ENCODE results near the gene MTURN.

MTURN gene

GRCh38 chr7:30165590-30165989 is 30.8 kb downstream of the MTURN start:
- Histone ChIP-seq H3K4me3 (ENCODE audit: low read depth, low read length) (no peak overlapping the region), H3K4me1 (ENCODE audit: control insufficient read depth, insufficient read depth, low read length) (peaks cover 37% of the 10 kb centered on the region), H3K27me3 (ENCODE audit: control insufficient read depth, insufficient read depth, low read length) (peaks cover 7% of the 10 kb centered on the region), H3K9me3 (ENCODE audit: control insufficient read depth, insufficient read depth, low read length) (no peaks in the 10 kb centered on the region), H3K36me3 (ENCODE audit: control insufficient read depth, insufficient read depth, low read length) (no peaks in the 10 kb centered on the region), H3K9ac (ENCODE audit: low read depth, low read length) (no peak overlapping the region)

GRCh38 chr7:30166155-30166840 is 31.5 kb downstream of the MTURN start:
- H3K4me1 ChIP-seq (ENCODE audit: control insufficient read depth, insufficient read depth, low read length): peaks cover 36% of the 10 kb centered on the region
- H3K27me3 ChIP-seq (ENCODE audit: control insufficient read depth, insufficient read depth, low read length): peaks cover 7% of the 10 kb centered on the region
- H3K4me3 ChIP-seq (ENCODE audit: low read depth, low read length): no peak overlapping the region
- H3K9me3 ChIP-seq (ENCODE audit: control insufficient read depth, insufficient read depth, low read length): no peaks in the 10 kb centered on the region
- no peak overlapping the region for H3K9ac ChIP-seq (ENCODE audit: low read depth, low read length)
- H3K36me3 ChIP-seq (ENCODE audit: control insufficient read depth, insufficient read depth, low read length): no peaks in the 10 kb centered on the region

GRCh38 chr7:30166841-30167235 is 32.1 kb downstream of the MTURN start:
- Histone ChIP-seq H3K9ac (ENCODE audit: low read depth, low read length) (no peak overlapping the region), H3K4me3 (ENCODE audit: low read depth, low read length) (no peak overlapping the region), H3K27me3 (ENCODE audit: control insufficient read depth, insufficient read depth, low read length) (peaks cover 8% of the 10 kb centered on the region), H3K9me3 (ENCODE audit: control insufficient read depth, insufficient read depth, low read length) (no peaks in the 10 kb centered on the region), H3K4me1 (ENCODE audit: control insufficient read depth, insufficient read depth, low read length) (peaks cover 35% of the 10 kb centered on the region), H3K36me3 (ENCODE audit: control insufficient read depth, insufficient read depth, low read length) (no peaks in the 10 kb centered on the region)

GRCh38 chr7:30167901-30168300 is 33.1 kb downstream of the MTURN start:
- peaks cover 32% of the 10 kb centered on the region for H3K4me1 ChIP-seq (ENCODE audit: control insufficient read depth, insufficient read depth, low read length)

GRCh38 chr7:30168835-30169573 is 34.2 kb downstream of the MTURN start:
- Histone ChIP-seq H3K9me3 (ENCODE audit: control insufficient read depth, insufficient read depth, low read length) (no peaks in the 10 kb centered on the region), H3K27me3 (ENCODE audit: control insufficient read depth, insufficient read depth, low read length) (peaks cover 8% of the 10 kb centered on the region), H3K36me3 (ENCODE audit: control insufficient read depth, insufficient read depth, low read length) (no peaks in the 10 kb centered on the region), H3K9ac (ENCODE audit: low read depth, low read length) (no peak overlapping the region), H3K4me3 (ENCODE audit: low read depth, low read length) (no peak overlapping the region), H3K4me1 (ENCODE audit: control insufficient read depth, insufficient read depth, low read length) (peaks cover 23% of the 10 kb centered on the region)

More at GRCh38 chr7:30167901-30168300, 33.1 kb downstream of the MTURN start:
- Histone ChIP-seq H3K9ac (ENCODE audit: low read depth, low read length) (no peak overlapping the region), H3K27me3 (ENCODE audit: control insufficient read depth, insufficient read depth, low read length) (peaks cover 8% of the 10 kb centered on the region), H3K9me3 (ENCODE audit: control insufficient read depth, insufficient read depth, low read length) (no peaks in the 10 kb centered on the region), H3K4me3 (ENCODE audit: low read depth, low read length) (no peak overlapping the region), H3K36me3 (ENCODE audit: control insufficient read depth, insufficient read depth, low read length) (no peaks in the 10 kb centered on the region)

- Histone ChIP-seq H3K4me3 (ENCODE audit: low read depth, low read length) (no peak overlapping the region), H3K4me1 (ENCODE audit: control insufficient read depth, insufficient read depth, low read length) (peaks cover 23% of the 10 kb centered on the region), H3K9me3 (ENCODE audit: control insufficient read depth, insufficient read depth, low read length) (no peaks in the 10 kb centered on the region), H3K9ac (ENCODE audit: low read depth, low read length) (no peak overlapping the region), H3K36me3 (ENCODE audit: control insufficient read depth, insufficient read depth, low read length) (no peaks in the 10 kb centered on the region), H3K27me3 (ENCODE audit: control insufficient read depth, insufficient read depth, low read length) (peaks cover 8% of the 10 kb centered on the region)
Measured at GRCh38 chr7:30169579-30169978, 34.8 kb downstream of the MTURN start.

GRCh38 chr7:30170476-30171205 is 35.9 kb downstream of the MTURN start:
- H3K4me3 ChIP-seq (ENCODE audit: low read depth, low read length): no peak overlapping the region
- no peak overlapping the region for H3K9ac ChIP-seq (ENCODE audit: low read depth, low read length)
- no peaks in the 10 kb centered on the region for H3K36me3 ChIP-seq (ENCODE audit: control insufficient read depth, insufficient read depth, low read length)
- no peaks in the 10 kb centered on the region for H3K9me3 ChIP-seq (ENCODE audit: control insufficient read depth, insufficient read depth, low read length)
- peaks cover 23% of the 10 kb centered on the region for H3K4me1 ChIP-seq (ENCODE audit: control insufficient read depth, insufficient read depth, low read length)
- H3K27me3 ChIP-seq (ENCODE audit: control insufficient read depth, insufficient read depth, low read length): peaks cover 8% of the 10 kb centered on the region

- Histone ChIP-seq H3K27me3 (ENCODE audit: control insufficient read depth, insufficient read depth, low read length) (peaks cover 6% of the 10 kb centered on the region), H3K4me3 (ENCODE audit: low read depth, low read length) (no peak overlapping the region), H3K9ac (ENCODE audit: low read depth, low read length) (no peak overlapping the region), H3K4me1 (ENCODE audit: control insufficient read depth, insufficient read depth, low read length) (peaks cover 22% of the 10 kb centered on the region), H3K36me3 (ENCODE audit: control insufficient read depth, insufficient read depth, low read length) (no peaks in the 10 kb centered on the region), H3K9me3 (ENCODE audit: control insufficient read depth, insufficient read depth, low read length) (no peaks in the 10 kb centered on the region)
Measured at GRCh38 chr7:30171766-30172447, 37.1 kb downstream of the MTURN start.

GRCh38 chr7:30172451-30172850 is 37.7 kb downstream of the MTURN start:
- Histone ChIP-seq H3K4me1 (ENCODE audit: control insufficient read depth, insufficient read depth, low read length) (peaks cover 22% of the 10 kb centered on the region), H3K9ac (ENCODE audit: low read depth, low read length) (no peak overlapping the region), H3K4me3 (ENCODE audit: low read depth, low read length) (no peak overlapping the region), H3K9me3 (ENCODE audit: control insufficient read depth, insufficient read depth, low read length) (no peaks in the 10 kb centered on the region), H3K36me3 (ENCODE audit: control insufficient read depth, insufficient read depth, low read length) (no peaks in the 10 kb centered on the region), H3K27me3 (ENCODE audit: control insufficient read depth, insufficient read depth, low read length) (peaks cover 5% of the 10 kb centered on the region)

GRCh38 chr7:30173058-30173897 is 38.5 kb downstream of the MTURN start:
- H3K4me3 ChIP-seq (ENCODE audit: low read depth, low read length): no peak overlapping the region
- H3K4me1 ChIP-seq (ENCODE audit: control insufficient read depth, insufficient read depth, low read length): peaks cover 18% of the 10 kb centered on the region
- no peak overlapping the region for H3K9ac ChIP-seq (ENCODE audit: low read depth, low read length)
- peaks cover 5% of the 10 kb centered on the region for H3K27me3 ChIP-seq (ENCODE audit: control insufficient read depth, insufficient read depth, low read length)
- H3K9me3 ChIP-seq (ENCODE audit: control insufficient read depth, insufficient read depth, low read length): no peaks in the 10 kb centered on the region
- H3K36me3 ChIP-seq (ENCODE audit: control insufficient read depth, insufficient read depth, low read length): no peaks in the 10 kb centered on the region

GRCh38 chr7:30175180-30175579 is 40.4 kb downstream of the MTURN start:
- peaks cover 2% of the 10 kb centered on the region for H3K27me3 ChIP-seq (ENCODE audit: control insufficient read depth, insufficient read depth, low read length)
- no peaks in the 10 kb centered on the region for H3K9me3 ChIP-seq (ENCODE audit: control insufficient read depth, insufficient read depth, low read length)
- H3K36me3 ChIP-seq (ENCODE audit: control insufficient read depth, insufficient read depth, low read length): no peaks in the 10 kb centered on the region
- H3K4me1 ChIP-seq (ENCODE audit: control insufficient read depth, insufficient read depth, low read length): peaks cover 4% of the 10 kb centered on the region
- H3K4me3 ChIP-seq (ENCODE audit: low read depth, low read length): no peak overlapping the region
- H3K9ac ChIP-seq (ENCODE audit: low read depth, low read length): no peak overlapping the region

Measured in iPS-15b (cell line).